AG10803 (cell line): ENCODE measurements around the gene SLC25A42.

ENCODE experiments used
- DNase-seq: peaks from one replicate; pipeline ENCODE4 v3.0.0; 2010; ENCODE audit warnings: low read depth
- H3K4me3 ChIP-seq: 2 replicates; pipeline ENCODE4 v1.5.1; 2011; ENCODE audit warnings: mild to moderate bottlenecking, low read length, control low read depth
- TF ChIP-seq, protein P1 (sequence below): conservative IDR thresholded peaks from 2 replicates; pipeline ENCODE4 v1.5.1; 2011; ENCODE audit warnings: mild to moderate bottlenecking, low read length, control low read depth, inconsistent platforms

The SLC25A42 gene

DNA sequence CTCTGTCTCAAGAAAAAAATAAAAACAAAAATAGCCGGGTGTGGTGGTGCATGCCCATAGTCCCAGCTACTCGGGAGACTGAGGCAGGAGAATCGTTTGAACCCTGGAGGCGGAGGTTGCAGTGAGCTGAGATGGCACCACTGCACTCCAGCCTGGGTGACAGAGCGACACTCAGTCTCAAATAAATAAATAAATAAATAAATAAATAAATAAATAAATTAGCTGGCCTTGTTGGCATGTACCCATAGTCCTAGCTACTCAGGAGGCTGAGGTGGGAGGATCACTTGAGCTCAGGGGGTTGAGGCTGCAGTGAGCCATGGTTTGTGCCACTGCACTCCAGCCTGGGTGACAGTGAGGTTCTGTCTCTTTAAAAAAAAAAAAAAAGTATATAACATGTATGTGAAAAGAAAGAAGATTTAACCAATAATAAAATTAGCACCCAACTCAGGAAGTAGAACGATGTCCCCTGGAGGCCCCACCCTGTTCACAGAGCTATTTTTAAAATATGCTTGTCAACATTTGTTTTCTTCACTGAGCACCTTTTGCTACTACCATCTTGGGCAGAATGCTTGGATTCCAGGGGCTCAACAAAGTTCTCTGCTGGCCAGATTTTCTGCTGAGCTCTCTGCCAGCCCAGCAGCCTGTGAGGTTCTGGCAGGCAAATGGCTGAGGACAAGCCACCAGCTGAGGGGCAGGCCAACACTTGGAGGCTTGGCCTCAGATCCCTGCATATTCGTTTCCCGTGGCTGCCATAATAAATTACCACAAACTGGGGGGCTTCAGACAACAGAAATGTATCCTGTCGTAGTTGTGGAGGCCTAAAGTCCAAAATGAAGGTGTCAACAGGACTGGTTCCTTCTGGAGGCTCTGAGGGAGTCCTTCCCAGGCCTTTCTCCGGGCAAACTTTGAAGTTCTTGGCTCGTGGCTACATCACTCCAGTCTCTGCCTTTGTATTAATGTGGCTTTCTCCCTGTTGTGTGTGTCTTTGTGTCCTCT is 5.2 kb downstream of the SLC25A42 start:
- TF ChIP-seq, protein P1, sequence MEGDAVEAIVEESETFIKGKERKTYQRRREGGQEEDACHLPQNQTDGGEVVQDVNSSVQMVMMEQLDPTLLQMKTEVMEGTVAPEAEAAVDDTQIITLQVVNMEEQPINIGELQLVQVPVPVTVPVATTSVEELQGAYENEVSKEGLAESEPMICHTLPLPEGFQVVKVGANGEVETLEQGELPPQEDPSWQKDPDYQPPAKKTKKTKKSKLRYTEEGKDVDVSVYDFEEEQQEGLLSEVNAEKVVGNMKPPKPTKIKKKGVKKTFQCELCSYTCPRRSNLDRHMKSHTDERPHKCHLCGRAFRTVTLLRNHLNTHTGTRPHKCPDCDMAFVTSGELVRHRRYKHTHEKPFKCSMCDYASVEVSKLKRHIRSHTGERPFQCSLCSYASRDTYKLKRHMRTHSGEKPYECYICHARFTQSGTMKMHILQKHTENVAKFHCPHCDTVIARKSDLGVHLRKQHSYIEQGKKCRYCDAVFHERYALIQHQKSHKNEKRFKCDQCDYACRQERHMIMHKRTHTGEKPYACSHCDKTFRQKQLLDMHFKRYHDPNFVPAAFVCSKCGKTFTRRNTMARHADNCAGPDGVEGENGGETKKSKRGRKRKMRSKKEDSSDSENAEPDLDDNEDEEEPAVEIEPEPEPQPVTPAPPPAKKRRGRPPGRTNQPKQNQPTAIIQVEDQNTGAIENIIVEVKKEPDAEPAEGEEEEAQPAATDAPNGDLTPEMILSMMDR = no peak
- no peak for DNase-seq
- no peak overlapping the region for H3K4me3 ChIP-seq

DNA sequence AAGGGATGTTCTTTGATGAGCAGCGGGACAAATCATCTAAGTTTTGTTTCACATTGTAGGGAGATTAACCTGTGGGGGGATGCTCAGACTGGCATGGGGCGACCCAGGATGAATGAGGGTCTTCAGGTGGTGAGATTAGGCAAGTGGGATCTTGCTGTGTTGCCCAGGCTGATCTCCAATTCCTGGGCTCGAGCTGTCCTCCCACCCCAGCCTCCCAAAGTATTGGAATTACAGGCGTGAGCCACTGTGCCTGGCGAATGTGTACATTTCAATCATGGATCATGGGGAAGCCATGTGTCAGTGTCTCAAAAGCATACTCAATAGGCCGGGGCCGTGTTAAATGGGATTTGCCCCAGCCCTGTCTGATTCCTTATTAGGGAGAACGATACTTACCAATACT is 8.1 kb downstream of the SLC25A42 start:
- no peak overlapping the region for H3K4me3 ChIP-seq
- DNase-seq = no peak
- TF ChIP-seq, protein P1 = no peak

DNA sequence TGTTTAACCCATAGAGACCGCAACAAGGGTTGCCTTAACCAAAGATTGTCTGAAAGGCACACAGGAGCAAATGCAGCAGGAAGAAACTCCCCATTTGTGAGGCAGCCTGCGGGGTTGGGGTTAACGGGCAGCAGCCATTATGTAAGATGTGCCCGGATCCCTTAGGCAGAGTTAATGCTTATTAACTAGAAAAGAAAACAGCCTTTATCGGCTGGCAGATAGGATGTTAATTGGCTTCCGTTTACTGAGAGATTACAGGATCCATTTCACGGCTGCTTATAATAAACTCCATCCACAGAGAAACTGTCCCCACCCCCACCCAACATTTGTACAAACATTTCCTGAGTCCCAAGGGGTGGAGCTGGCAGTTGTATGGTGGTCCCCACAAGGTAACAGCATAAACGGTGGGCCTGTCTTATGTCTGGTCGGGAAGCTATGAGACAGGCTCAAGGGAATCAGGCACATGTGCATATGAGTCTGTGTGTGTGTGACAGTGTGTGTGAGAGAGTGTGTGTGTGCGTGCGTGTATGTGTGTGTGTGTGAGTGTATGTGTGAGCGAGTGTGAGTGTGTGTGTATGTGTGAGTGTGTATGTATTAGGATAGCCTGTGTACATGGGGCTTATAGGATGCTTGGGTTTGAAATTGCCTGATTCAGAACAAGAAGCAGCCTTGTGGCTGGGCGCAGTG is 10.5 kb downstream of the SLC25A42 start:
- DNase-seq = no peak
- H3K4me3 ChIP-seq = no peak overlapping the region
- TF ChIP-seq, protein P1 = no peak

DNA sequence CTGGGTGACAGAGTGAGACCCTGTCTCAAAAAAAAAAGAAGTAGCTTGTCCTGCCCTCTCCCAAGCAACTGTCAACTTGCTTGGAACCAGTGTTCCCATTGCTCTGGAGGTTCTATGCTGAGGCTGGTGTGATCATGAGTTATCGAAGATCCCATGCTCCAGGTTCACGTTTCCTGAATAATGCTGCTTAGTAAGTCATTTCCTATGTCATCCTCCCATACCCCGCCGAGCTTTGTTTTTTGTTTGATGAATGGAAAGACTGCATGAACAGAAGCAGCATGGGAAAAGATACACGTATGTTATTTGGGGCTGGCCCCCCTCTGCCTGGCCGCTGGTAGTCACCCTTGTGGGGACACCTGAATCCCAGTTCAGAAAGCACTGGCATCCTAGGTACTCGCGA is 11.3 kb downstream of the SLC25A42 start:
- DNase-seq = no peak
- TF ChIP-seq, protein P1 = no peak
- H3K4me3 ChIP-seq = no peak overlapping the region

DNA sequence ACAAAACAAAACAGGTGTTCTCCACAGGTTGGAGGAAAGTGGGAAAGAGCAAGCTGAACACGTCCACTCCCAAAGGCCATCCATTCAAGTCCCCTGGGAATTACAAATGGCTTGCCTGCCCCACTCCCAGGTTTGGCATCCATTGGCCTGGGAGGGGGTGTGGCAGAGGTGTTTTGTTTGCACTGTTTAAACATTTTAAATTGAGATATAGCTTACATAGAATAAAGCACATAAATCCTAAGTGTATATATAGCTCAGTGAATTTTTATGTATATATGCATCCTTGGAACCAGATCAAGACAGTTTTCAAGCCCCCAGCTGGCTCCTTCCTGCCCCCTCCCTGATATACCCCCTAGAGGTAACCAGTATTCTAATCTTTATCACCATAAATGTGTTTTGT is 12.7 kb downstream of the SLC25A42 start:
- no peak overlapping the region for H3K4me3 ChIP-seq
- TF ChIP-seq, protein P1 = no peak
- no peak for DNase-seq

DNA sequence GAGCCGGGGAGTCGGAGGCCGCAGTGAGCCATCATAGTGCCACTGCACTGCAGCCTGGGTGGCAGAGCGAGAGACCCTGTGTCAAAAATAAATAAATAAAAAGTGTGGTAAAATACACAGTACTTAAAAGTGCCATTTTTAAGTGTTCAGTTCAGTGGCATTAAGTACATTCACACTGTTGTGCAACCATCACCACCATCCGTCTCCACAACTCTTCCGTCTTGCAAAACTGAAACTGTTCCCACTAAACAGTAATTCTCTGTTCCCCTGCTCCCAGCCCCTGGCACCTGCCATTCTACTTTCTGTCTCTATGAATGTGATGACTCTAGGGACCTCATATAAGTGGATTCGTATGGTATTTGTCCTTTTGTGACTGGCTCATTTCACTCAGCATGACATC is 13.3 kb downstream of the SLC25A42 start:
- DNase-seq = no peak
- TF ChIP-seq, protein P1 = no peak

More for the DNA sequence above, 13.3 kb downstream of the SLC25A42 start:
- H3K4me3 ChIP-seq = no peak overlapping the region
